GM12872 (cell line): ENCODE results near the gene RPS6KA2.

Experiments used
- CTCF ChIP-seq: IDR thresholded peaks from 3 replicates; pipeline ENCODE4 v1.5.1; 2011; ENCODE audit warnings: low read depth, mild to moderate bottlenecking, low read length, moderate library complexity; ENCODE audit not compliant: insufficient read depth

RPS6KA2 gene

GRCh38 chr6:166418691-166419143, 208.3 kb downstream of the RPS6KA2 start:
- no peak for TF ChIP-seq CTCF

- TF ChIP-seq CTCF, result no peak
Observed at GRCh38 chr6:166417285-166417691, 209.8 kb downstream of the RPS6KA2 start.

GRCh38 chr6:166415833-166416347, 211.2 kb downstream of the RPS6KA2 start:
- no peak for TF ChIP-seq CTCF

GRCh38 chr6:166415306-166415705, 211.7 kb downstream of the RPS6KA2 start:
- TF ChIP-seq CTCF, result no peak

- no peak for TF ChIP-seq CTCF
Observed at GRCh38 chr6:166413491-166413951, 213.5 kb downstream of the RPS6KA2 start.

GRCh38 chr6:166412911-166413384, 214.1 kb downstream of the RPS6KA2 start:
- TF ChIP-seq CTCF, result no peak

- TF ChIP-seq CTCF, result no peak
Observed at GRCh38 chr6:166412156-166412910, 214.7 kb downstream of the RPS6KA2 start.
